HG03521 (cell line): ENCODE data around the gene CDH4.

Source experiments
- ATAC-seq: cut with Tn5 transposase; IDR thresholded peaks from one replicate; pipeline ENCODE4 v1.9.1; 2021; ENCODE audit warnings: mild to moderate bottlenecking, moderate library complexity; ENCODE audit not compliant: unreplicated experiment

Gene CDH4

DNA sequence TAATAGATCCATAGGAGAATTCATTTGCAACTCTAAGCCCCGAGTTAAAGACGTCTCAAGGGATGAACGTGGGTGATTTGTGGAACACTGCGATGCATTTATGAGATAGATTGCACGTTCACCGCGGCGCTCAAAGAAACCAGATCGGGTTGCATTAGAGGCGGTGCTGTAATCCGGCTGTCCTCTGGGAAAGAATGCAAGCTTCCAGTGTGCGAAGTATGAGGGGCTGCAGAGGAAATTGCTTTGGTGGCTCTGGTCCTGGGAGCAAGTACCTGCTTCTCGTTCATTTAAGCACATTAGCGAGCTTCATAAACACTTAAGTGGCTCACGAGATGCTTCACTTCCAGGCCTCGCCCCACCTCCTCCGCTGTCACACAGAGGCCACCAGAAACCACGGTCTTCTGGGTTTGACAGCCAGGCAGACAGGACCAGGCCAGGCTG lies 182.3 kb downstream of the CDH4 start:
- ATAC-seq = no peak

DNA sequence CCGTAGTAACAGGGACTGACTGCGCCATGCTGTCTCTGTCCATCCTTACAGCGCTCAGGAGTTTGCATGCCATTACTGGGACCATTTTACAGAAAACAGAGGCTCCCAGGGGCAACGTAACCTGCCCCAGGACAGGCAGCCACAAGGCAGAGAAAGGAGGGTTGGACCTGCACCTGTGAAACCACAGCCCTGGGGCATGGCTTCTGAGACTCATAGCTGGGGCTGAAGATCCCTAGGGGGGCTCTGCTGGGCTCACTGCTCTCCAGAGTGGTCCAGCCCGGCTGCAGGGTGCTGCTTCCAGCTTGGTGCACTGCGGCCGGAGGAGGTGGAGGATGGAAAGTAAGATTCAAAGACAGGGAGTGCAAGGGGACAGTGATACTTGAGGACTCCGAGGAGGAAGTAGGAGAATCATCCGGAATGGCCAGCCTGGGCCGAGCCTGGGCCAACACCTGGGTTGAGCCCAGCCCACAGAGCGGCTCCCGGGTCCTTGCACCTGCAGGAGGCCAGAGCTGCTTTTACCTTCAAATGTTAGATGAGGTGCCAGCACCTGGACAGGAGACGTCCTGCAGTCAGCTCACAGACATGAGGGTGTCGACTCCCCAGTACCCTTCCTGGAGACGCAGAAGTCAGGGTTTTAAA lies 183.2 kb downstream of the CDH4 start:
- no peak for ATAC-seq

DNA sequence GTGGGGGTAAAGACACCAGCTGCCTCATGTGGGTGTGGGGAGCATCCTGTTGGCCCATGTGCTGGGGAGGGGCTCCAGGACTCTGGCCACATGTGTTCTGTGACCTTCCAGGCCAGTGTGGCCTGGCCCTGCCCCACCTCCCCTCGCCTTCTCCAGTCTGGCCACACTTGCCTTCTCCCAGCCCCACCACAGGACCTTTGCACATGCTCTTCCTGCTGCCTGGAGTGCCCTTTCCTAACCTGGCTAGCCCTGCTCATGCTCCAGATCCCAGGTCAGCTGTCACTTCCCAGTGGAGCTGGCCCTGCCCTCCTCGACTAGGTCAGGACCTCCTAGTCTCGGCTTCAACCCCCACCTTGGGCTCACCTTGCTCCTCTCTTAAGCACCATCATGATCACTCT lies 183.8 kb downstream of the CDH4 start:
- no peak for ATAC-seq

DNA sequence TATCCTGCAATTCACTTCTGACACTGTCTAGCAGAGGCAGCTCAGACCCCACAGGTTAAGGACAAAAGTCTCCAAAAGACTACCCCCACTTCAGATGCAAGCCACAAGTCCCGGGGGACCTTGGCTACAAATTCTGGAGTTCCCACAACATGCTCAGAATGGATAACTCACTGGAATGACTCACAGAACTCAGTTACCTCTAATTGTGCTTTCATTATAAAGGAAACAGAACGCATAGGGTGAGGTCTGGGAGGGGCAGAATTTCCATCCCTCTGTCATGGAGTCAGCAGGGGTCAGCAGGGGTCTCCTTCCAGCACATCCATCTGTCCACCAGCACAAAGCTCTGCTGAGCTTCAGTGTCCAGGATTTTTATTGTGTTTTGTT lies 184.2 kb downstream of the CDH4 start:
- no peak for ATAC-seq

DNA sequence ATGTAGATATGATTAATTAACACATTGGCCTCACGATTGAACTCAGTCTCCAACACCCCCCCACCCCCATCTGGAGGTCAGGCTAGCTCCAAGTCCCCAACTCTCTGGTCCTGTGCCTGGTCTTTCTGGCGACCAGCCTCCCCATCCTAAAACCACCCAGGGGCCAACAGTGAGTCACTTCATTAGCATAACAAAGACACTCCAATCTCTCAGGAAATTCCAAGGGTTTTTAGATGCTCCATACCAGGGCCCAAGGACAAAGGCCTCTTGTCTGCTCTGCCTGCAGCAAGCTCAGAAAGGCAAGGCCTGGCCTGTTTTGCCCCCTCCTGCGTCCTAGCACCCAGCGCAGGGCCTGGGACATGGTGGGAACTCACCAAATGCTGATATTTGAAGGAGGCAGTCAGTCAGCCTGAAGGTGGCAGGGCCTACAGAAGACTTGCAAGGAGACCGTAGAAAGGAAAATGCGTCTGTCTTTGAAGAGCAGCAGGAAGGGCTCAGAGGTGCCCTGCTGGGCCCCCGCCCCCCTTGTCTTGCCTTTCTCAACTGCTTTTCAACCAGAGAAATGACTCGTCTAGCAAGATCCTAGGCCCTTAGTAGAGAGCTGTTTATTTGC lies 184.7 kb downstream of the CDH4 start:
- no peak for ATAC-seq

DNA sequence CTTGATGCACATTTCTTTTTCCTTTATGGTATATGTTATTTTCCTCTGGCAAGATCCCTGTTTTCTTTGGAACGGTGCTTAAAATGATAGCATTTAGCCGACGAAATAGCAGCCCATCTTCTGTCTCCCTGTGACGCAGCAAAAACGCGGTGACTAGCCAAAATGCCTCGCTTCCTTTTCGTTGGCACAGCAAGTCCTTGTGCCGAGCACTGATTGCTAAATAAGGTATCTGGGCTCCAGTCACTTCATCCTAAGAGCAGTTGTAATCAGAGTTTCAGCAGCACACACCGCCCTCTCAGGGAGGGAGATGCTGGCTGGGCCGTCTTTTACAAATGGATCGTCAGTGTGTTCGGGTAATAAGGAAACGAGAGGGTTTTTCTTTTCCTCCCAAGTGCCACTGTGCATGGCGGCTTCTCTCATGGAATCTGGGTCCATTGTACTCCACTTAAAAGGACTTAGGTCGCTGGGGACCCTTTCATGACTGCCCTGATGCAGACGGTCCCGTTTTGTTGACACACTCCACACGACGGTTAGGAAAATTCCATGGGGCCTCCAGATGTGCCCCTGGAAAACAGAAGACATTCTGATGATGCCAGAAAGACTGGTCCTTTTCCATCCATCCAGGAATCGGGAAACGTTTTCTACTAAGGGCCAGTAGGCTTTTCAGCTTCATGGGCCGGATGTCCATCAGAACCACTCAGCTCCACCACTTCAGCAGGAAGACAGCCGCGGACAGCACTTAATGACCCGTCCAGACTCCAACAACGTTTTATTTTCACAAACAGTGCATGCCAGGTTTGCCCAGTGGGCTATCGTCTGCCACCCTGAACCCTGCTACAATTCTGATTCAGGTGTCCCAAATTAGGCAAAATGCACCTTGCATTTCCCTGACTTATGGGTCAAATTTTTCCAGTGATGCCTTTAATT lies 185.5 kb downstream of the CDH4 start:
- no peak for ATAC-seq

DNA sequence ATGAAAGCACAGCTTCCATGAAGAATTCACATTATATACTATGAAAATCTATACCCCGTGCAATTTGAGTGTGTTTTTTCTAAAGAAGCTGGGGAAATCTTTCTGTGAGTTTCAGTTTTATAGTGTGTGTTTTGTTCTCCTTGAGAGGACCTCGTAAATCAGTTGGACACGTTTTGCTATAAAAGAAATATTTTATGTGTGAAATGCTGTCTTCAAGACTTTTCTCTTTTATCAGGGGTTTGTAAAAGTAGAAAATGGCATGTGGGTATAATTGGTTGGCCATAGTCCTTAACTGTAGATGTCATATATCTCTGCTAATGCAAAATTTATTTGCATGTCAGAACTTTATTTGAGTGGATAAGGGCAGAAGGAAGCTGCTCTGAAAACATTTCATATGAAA lies 186.2 kb downstream of the CDH4 start:
- ATAC-seq = no peak

DNA sequence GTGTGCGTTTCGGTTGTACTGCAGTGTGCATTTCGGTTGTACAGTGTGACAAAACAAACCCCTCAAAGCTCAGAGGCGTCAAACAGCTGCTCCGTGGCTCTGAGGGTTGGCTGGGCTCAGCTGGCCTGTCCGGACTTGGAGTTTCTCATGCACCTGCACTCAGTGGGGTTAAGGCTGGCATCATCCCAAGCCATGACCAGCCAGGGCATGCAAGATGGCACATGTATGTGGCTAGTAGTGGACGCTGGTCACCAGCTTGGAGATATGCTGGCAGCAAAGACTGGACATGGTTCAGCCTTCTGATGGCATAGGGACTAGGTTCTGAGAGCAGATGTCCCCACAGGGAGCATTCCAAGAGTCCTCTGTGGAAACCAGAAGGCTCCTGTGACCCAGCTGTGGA lies 187.2 kb downstream of the CDH4 start:
- ATAC-seq = no peak

DNA sequence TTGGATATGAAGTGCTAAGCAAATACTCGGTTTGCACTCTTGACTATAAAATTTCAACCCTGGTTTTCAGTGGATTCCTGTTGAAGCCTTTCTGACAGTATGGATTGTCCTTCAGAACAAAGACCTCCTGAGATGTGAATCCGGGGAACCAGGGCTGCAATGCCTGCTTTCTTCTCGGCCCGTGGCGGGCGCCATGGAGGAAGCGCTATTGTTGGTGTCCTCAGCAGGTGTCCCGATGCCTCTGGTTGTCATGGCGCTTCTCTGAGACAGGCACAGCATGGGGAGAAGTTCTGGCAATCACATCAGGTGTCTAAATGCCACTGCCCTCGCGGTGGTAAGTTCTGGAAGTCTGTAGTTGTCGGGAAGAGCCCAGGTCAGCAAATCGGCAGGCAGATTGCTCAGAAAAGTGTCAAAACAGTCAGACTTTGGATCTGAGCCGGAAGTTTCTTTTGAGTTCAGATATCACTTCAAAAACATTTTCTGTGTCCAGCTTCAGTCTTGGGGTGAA lies 188.5 kb downstream of the CDH4 start:
- no peak for ATAC-seq

DNA sequence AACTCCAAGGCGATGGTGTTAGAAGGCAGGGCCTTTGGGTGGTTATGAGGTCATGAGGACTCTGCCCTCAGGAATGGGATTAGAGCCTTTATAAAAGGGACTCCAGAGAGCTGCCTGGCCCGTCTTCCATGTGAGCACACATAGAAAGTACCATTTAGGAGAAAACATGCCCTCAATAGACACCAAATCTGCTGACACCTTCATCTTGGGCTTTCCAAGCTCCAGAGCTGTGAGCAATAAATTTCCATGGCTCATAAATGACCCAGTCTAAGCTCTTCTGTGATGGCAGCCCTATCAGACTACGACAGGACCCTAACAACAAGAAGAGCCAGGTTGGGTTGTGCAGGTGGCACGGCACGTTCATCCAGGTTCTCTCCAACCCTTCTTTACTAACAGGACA lies 189.5 kb downstream of the CDH4 start:
- ATAC-seq = no peak

DNA sequence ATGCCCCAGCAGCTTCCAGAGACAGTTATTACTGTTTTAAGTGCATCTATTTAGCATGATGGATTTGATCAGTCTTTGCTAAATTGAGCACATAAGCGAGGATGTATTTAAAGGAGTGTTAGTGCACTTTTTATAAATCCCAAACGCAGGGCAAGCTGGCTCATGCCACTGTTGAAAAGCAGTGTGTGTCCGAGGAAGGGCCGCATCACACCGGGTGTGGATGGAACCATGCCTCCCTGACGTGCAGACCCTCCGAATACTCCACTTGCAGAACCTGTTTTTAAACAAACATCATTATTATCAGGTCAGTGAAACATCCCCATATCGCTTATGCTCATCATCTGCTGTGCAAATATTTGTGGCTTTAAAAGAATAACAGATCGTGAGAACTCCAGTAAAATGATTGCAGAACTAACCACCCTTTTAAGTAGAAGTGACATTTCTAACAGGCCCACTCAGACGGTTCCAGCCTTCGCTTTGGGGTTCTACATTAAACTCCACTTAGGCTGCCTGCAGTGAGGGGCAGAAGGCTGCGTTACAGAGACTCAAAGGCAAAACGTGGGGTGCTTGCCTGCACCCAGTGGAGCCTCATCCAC lies 190.1 kb downstream of the CDH4 start:
- no peak for ATAC-seq

DNA sequence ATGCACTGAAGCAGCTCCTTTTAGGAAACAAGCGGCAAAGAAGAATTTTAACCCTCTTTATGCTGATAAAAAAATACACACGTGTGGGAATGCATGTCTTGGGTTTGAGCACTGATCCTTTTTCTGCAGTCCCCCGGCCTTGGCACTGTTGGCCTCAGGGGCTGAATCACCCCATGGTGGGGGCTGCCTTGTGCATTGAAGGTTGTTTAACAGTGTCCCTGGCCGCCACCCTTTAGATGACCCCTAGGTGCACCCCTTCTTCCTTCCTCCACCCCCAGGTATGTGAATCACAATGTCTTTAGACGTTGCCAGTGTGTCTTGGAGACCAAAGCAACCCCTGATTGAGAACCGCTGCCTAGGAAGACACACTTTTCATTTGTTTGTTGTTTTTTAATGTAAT lies 190.7 kb downstream of the CDH4 start:
- no peak for ATAC-seq

DNA sequence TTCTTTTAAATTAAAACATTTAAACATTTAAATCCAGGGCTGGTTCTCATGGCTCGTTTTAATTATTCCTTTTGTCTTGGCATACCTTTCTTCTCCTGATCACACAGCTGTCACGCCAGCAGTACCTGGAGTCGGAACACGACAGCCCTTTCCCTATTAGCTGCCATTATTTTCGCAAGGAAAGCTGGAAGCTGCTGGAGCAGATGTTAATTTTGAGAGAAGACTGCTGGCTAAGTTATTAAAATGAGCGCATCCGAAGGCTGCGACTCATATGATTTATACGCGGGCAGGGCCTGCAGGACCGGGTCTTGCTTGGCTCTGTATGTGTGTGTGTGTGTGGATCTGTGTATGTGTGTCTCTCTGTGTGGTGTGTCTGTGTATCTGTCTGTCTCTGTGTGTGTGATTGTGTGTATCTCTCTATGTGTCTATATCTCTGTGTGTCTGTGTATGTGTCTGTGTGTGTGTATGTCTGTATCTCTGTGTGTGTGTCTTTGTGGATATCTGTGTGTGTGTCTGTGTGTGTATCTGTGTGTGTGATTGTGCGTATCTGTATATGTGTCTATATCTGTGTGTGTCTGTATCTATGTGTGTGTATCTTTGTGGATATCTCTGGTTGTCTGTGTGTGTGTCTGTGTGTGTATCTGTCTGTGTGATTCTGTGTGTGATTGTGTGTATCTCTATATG lies 191.5 kb downstream of the CDH4 start:
- no peak for ATAC-seq

DNA sequence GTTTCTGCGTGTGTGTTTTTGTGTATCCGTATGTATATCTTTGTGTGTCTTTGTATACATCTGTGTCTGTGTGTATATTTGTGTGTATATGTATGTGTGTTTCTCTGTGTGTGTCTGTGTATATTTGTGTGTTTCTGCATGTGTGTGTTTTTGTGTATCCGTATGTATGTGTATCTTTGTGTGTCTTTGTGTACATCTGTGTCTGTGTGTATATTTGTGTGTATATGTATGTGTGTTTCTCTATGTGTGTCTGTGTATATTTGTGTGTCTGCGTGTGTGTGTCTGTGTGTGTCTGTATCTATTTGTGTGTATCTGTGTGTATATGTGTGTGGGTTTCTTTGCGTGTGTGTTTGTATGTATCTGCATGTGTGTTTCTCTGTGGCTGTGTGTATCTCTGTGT lies 192.6 kb downstream of the CDH4 start:
- no peak for ATAC-seq

DNA sequence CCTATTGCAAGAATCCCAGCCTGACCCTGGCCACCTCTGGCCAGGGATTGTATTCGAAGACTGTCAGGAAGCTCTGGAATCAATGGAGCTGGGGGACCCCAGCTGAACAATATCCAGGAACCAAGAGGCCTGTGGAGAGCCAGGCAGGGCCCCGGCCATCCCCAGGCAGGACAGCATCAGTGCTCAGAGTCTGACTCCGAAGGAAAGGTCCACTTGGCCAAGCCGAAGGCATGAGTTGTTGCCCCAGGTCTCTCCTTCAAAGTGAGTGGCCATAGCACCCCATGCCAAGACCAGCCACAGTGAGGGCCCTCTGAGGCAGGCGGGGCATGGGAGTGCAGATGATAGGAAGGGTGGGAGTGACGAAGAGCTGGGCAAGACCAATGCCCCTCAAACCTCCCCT lies 193.1 kb downstream of the CDH4 start:
- no peak for ATAC-seq

DNA sequence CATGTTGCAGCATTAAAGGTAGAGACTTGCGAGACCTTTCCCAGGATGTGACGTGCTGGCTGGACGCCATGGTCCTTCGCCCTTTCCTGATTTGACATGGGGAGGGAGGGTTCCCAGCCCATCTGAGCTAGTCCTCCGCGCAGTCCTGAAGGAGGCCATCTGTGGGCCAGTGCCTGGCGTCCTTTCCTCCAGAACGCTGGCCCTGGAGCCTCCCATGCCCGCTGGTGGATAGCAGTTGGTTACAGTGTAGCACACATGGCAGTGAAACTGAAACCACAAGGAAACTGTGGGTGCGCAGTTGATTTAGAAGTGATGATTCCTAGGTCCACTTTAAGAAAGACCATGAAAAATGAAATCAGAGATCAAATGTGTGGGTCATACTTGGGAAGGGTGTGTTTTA lies 193.7 kb downstream of the CDH4 start:
- ATAC-seq = no peak

DNA sequence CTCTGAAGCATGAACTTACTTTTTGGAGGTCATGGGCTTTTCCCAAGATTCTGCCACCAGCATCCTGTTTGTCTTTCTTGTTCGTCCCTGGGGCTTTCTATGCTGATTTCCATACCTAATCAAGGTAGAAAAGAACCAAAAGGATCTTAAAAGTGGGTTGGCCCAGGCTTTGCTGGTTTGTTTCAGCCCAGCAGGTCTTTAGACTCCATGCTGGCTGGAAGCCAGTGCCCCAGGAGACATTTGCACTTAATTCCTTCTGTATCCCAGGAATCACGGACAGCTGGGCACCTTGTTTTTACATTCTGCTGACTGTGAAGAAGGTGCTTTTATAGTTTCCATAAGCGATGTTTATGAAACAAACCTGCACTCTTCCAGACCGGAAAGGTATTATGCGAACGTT lies 195.9 kb downstream of the CDH4 start:
- ATAC-seq = no peak

DNA sequence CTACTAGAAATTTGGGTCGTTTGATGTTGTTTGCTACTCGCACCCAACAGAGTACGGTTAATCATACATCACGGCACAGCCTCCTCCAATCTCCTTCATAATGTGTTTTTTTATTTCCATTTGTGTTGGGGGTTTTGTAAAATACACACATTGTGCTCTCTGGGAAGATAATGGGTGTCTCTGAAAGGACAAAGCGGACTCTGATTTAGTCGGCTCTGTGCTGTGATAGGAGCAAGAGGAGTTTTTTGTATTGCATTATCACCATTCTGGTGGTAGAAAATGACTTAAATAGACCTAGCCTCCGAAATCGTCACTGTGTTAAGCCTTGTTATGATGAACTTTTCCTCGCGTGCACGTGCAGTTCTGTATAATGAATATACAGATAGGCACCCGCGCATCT lies 196.3 kb downstream of the CDH4 start:
- no peak for ATAC-seq

DNA sequence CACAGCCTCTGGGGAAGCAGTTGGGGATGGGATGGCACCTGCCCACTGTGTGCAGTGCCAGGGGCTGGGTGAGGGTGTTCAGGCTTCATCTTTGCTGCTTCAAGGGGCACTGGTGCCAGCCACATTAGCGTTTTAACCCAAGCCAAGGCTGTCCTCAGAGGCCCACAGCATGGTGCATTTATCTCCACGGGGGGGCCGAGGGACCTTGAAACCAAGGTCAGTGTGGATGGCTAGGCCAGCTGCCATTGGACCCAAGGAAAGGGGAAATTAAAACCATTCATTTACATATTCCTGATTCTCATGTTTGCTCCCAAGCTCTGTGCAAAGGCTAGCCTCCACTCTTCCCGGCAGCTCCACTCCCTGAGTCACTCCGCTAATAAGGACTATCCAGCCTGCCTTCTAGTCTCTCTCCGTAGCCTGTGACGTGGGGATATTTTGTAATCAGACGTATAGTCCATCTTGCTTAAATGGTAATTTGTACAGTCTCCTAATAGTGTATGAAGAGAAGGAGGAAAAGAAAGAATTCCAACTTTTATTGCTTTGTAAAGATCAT lies 197.1 kb downstream of the CDH4 start:
- ATAC-seq = no peak

DNA sequence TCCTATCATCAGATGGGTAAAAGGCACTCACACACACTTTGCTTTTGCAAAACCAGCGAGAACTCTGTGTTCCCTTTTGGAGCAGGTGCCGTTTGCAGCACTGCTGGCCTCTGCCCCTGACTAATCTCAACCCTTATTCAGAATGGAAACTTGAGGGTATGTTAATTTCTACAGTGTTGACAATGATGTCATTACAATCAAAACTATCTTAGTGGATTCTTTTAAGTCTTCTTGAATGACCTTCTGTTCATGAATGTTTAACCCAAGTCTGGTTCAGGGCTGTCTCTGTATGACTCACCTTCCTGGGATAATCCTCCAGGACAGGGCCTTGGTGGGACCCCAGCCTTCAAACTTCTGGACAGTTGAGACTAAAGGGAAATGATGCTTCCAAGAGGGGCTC lies 197.9 kb downstream of the CDH4 start:
- ATAC-seq = no peak

DNA sequence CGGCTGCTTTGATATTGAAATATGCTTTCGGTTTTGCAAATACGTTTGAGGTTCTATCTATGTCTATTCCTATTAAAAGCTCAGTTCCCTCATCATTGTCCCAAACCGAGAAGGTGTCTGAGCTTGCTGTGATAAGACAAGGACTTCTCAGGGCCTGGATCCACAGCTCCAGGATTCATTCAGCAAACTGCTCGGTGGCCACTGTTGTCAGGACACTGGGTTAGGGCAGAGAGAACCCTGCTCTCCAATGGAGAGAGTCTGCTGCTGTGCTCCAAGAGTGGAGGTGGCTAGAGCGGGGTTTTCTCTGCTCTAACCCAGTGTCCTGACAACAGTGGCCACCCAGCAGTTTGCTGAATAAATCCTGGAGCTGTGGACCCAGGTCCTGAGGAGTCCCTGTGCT lies 198.5 kb downstream of the CDH4 start:
- no peak for ATAC-seq
